ENCODE data around the gene CHMP6.

DNA sequence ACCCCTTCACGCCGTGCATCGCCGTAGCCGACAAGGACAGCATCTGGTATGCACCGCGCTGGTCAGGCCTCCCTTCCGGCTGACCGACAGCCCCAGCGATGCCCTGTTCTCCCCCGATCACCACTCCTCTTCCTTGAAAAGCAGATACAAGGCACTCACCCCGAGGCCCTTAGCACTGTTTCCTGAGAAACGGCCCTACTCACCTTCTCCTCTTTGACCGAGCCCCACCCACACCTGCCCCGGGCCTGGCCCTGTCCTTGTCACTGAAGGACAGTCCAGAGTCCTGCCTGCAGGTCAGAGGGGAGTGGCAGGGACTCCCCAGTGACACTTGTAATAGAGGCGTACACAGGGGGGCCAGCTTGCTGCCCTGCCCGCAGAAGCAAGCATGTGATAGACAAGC is 45.9 kb upstream of the CHMP6 start:
- TF ChIP-seq, protein P1, sequence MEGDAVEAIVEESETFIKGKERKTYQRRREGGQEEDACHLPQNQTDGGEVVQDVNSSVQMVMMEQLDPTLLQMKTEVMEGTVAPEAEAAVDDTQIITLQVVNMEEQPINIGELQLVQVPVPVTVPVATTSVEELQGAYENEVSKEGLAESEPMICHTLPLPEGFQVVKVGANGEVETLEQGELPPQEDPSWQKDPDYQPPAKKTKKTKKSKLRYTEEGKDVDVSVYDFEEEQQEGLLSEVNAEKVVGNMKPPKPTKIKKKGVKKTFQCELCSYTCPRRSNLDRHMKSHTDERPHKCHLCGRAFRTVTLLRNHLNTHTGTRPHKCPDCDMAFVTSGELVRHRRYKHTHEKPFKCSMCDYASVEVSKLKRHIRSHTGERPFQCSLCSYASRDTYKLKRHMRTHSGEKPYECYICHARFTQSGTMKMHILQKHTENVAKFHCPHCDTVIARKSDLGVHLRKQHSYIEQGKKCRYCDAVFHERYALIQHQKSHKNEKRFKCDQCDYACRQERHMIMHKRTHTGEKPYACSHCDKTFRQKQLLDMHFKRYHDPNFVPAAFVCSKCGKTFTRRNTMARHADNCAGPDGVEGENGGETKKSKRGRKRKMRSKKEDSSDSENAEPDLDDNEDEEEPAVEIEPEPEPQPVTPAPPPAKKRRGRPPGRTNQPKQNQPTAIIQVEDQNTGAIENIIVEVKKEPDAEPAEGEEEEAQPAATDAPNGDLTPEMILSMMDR (IDR thresholded peaks at IDR 0.05): no peak
- no peak for TF ChIP-seq POLR2A (IDR thresholded peaks at IDR 0.05)

Data from lower leg skin (tissue), 3 donors.